T1000 (cell line): ENCODE data around the gene LAD1.

Source experiments
- DNase-seq: peaks from one replicate; lab custom pipeline; 2025; ENCODE audit warnings: mixed read lengths; lab: John Stamatoyannopoulos, UW

LAD1 gene

GRCh38 chr1:201363467-201363866, 35.7 kb downstream of the LAD1 start:
- no peak for DNase-seq

- DNase-seq = no peak
These were observed 36.2 kb downstream of the LAD1 start for GRCh38 chr1:201362906-201363305.

GRCh38 chr1:201361652-201362504, 37.2 kb downstream of the LAD1 start:
- DNase-seq = no peak

- no peak for DNase-seq
These were observed 38.0 kb downstream of the LAD1 start for GRCh38 chr1:201360901-201361651.

- DNase-seq = no peak
These were observed 38.6 kb downstream of the LAD1 start for GRCh38 chr1:201360486-201360885.

- DNase-seq = no peak
These were observed 39.3 kb downstream of the LAD1 start for GRCh38 chr1:201359873-201360210.

GRCh38 chr1:201359031-201359872, 39.9 kb downstream of the LAD1 start:
- DNase-seq = no peak

- no peak for DNase-seq
These were observed 40.5 kb downstream of the LAD1 start for GRCh38 chr1:201358596-201358995.

- no peak for DNase-seq
These were observed 41.3 kb downstream of the LAD1 start for GRCh38 chr1:201357636-201358348.

- DNase-seq = no peak
These were observed 41.9 kb downstream of the LAD1 start for GRCh38 chr1:201357211-201357610.

- DNase-seq = no peak
These were observed 42.4 kb downstream of the LAD1 start for GRCh38 chr1:201356701-201357100.

- DNase-seq = no peak
These were observed 42.9 kb downstream of the LAD1 start for GRCh38 chr1:201356236-201356635.

GRCh38 chr1:201355471-201355870, 43.7 kb downstream of the LAD1 start:
- DNase-seq = no peak

- no peak for DNase-seq
These were observed 44.2 kb downstream of the LAD1 start for GRCh38 chr1:201354901-201355295.

- no peak for DNase-seq
These were observed 44.8 kb downstream of the LAD1 start for GRCh38 chr1:201354151-201354900.

- no peak for DNase-seq
These were observed 45.8 kb downstream of the LAD1 start for GRCh38 chr1:201353186-201353940.

- DNase-seq = no peak
These were observed 47.5 kb downstream of the LAD1 start for GRCh38 chr1:201351617-201352016.

- DNase-seq = no peak
These were observed 48.2 kb downstream of the LAD1 start for GRCh38 chr1:201350884-201351283.

- no peak for DNase-seq
These were observed 48.8 kb downstream of the LAD1 start for GRCh38 chr1:201350361-201350725.

GRCh38 chr1:201349092-201349491, 50.0 kb downstream of the LAD1 start:
- no peak for DNase-seq

GRCh38 chr1:201348211-201348566, 50.9 kb downstream of the LAD1 start:
- DNase-seq = no peak
